PC-3 (cell line): ENCODE data around the gene AKAP13. TPM values are rescaled to one million over a fixed set of nuclear protein-coding genes. Genes with fewer than 3 reads are reported as not detected.

Experiments
- ATAC-seq: fragments of 200-7000 bp; cut with Tn5 transposase; 2 replicates; pipeline ENCODE4 v1.9.1; 2020; ENCODE audit warnings: mild to moderate bottlenecking, moderate library complexity
- BruUV-seq: library from RNA; stranded (reverse); fragments of 400-500 nt; replicated peaks from 2 replicates; lab custom pipeline; 2021; lab: Mats Ljungman, UMichigan
- CTCF ChIA-PET: fragments of 300-600 bp; sonication (Branson Sonifier 250); formaldehyde crosslinking; loops from one replicate; lab custom pipeline; 2022; ENCODE audit warnings: antibody characterized with exemption; lab: Charles Lee
- POLR2A ChIA-PET: fragments of 300-600 bp; sonication (Branson Sonifier 250); formaldehyde crosslinking; loops from one replicate; lab custom pipeline; 2022; ENCODE audit warnings: antibody characterized with exemption; ENCODE audit not compliant: unreplicated experiment; lab: Charles Lee
- DNase-seq: peaks from one replicate; pipeline ENCODE4 v3.0.0-alpha.2; 2015
- H2AFZ ChIP-seq: fragments of 300-600 bp; sonication (generic); 2 replicates; pipeline ENCODE4 v1.6.0; 2016; ENCODE audit warnings: antibody characterized with exemption, low read length
- H3F3A ChIP-seq: fragments of 300-600 bp; sonication (generic); one replicate; pipeline ENCODE4 v1.6.0; 2017; ENCODE audit warnings: antibody characterized with exemption, low read length, control low read depth, mild to moderate bottlenecking; ENCODE audit not compliant: unreplicated experiment
- H3K27ac ChIP-seq: fragments of 300-600 bp; sonication (generic); 2 replicates; pipeline ENCODE4 v1.5.1; 2016; ENCODE audit warnings: mild to moderate bottlenecking, low read length
- H3K27me3 ChIP-seq: fragments of 300-600 bp; sonication (generic); 2 replicates; pipeline ENCODE4 v1.6.1; 2016; ENCODE audit warnings: low read length, mixed read lengths
- H3K36me3 ChIP-seq: fragments of 300-600 bp; sonication (generic); 2 replicates; pipeline ENCODE4 v1.6.1; 2016; ENCODE audit warnings: low read depth, mixed run types, low read length, mixed read lengths
- H3K4me1 ChIP-seq: fragments of 300-600 bp; sonication (generic); 2 replicates; pipeline ENCODE4 v1.5.1; 2016; ENCODE audit warnings: low read length; ENCODE audit not compliant: insufficient read depth
- H3K4me2 ChIP-seq: fragments of 300-600 bp; sonication (generic); 2 replicates; pipeline ENCODE4 v1.6.0; 2016; ENCODE audit warnings: low read length
- H3K4me3 ChIP-seq: fragments of 300-600 bp; sonication (generic); 2 replicates; pipeline ENCODE4 v1.5.1; 2016; ENCODE audit warnings: mild to moderate bottlenecking, low read length, mixed read lengths
- H3K79me2 ChIP-seq: fragments of 300-600 bp; sonication (generic); 2 replicates; pipeline ENCODE4 v1.6.1; 2017; ENCODE audit warnings: low read length, mixed read lengths
- H3K9ac ChIP-seq: fragments of 300-600 bp; sonication (generic); 2 replicates; pipeline ENCODE4 v1.6.0; 2016; ENCODE audit warnings: mild to moderate bottlenecking, low read length
- H3K9me2 ChIP-seq: fragments of 300-600 bp; sonication (generic); replicated peaks from 2 replicates; pipeline ENCODE4 v1.6.1; 2016; ENCODE audit warnings: mixed run types, low read length, mixed read lengths
- H3K9me3 ChIP-seq: fragments of 300-600 bp; sonication (generic); 2 replicates; pipeline ENCODE4 v1.6.1; 2016; ENCODE audit warnings: low read length, mixed read lengths
- H4K20me1 ChIP-seq: fragments of 300-600 bp; sonication (generic); 2 replicates; pipeline ENCODE4 v1.6.1; 2016; ENCODE audit warnings: low read length, mixed read lengths
- EZH2 ChIP-seq: fragments of 300-600 bp; sonication (generic); IDR thresholded peaks from one replicate; pipeline ENCODE4 v1.6.1; 2017; ENCODE audit warnings: antibody characterized with exemption, mild to moderate bottlenecking, low read length; ENCODE audit not compliant: unreplicated experiment
- EZH2phosphoT487 ChIP-seq: fragments of 300-600 bp; sonication (generic); IDR thresholded peaks from 2 replicates; pipeline ENCODE4 v1.6.1; 2018; ENCODE audit warnings: mild to moderate bottlenecking, antibody characterized with exemption, low read length, borderline replicate concordance
- intact Hi-C: fragments of 100-400 bp; cut with micrococcal nuclease; formaldehyde crosslinking; loops from 2 replicates; pipeline ENCODE4 v1.9.0; 2023
- total RNA-seq: library from RNA; depleted of rRNA; stranded (reverse); fragments of >200 nt; gene quantifications from 2 replicates; pipeline ENCODE4 v1.2.3, GENCODE V29; 2014
- TF ChIP-seq, protein P1 (sequence below): fragments of 300-600 bp; sonication (generic); conservative IDR thresholded peaks from 2 replicates; pipeline ENCODE4 v1.5.1; 2017; ENCODE audit warnings: antibody characterized with exemption, low read depth, mild to moderate bottlenecking, low read length

The AKAP13 gene
- total RNA-seq, 1 experiment from 2014 or later: 36.8 TPM

DNA sequence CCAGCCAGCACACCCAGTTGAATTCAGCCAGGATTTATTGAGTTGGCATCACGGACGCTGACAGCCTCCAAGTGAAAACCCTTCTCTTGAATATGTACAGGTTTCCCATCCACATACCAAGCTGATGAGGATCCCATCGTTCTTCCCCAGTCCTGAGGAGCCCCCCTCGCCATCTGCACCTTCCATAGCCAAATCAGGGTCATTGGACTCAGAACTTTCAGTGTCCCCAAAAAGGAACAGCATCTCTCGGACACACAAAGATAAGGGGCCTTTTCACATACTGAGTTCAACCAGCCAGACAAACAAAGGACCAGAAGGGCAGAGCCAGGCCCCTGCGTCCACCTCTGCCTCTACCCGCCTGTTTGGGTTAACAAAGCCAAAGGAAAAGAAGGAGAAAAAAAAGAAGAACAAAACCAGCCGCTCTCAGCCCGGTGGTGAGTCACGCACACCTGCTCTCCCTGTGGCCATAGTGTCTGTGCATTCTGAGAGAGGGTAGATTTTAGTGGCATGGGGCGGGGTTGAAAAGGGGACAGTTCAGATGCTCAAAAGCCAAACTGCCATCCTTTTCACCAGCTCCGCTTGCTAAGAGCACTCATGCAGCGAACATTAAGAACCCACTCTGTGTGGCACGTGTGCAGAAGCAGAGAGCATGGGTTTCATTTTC is 363.1 kb downstream of the AKAP13 start:
- Histone ChIP-seq H3K79me2 (no peaks in the 10 kb centered on the region), H3K27ac (no peak overlapping the region), H3K36me3 (peaks cover 10% of the 10 kb centered on the region), H3F3A (no peaks in the 10 kb centered on the region), H4K20me1 (no peaks in the 10 kb centered on the region), H3K9me2 (no peaks in the 10 kb centered on the region), H3K4me3 (no peak overlapping the region), H3K27me3 (no peaks in the 10 kb centered on the region), H3K4me1 (no peaks in the 10 kb centered on the region), H3K9me3 (no peaks in the 10 kb centered on the region), H2AFZ (no peak overlapping the region), H3K9ac (no peak overlapping the region), H3K4me2 (no peak overlapping the region)
- ChIA-PET CTCF (no interaction called here), POLR2A (no interaction called here)
- intact Hi-C loops: no loop called here
- TF ChIP-seq EZH2 (no peak), EZH2phosphoT487 (no peak)
- TF ChIP-seq, protein P1, sequence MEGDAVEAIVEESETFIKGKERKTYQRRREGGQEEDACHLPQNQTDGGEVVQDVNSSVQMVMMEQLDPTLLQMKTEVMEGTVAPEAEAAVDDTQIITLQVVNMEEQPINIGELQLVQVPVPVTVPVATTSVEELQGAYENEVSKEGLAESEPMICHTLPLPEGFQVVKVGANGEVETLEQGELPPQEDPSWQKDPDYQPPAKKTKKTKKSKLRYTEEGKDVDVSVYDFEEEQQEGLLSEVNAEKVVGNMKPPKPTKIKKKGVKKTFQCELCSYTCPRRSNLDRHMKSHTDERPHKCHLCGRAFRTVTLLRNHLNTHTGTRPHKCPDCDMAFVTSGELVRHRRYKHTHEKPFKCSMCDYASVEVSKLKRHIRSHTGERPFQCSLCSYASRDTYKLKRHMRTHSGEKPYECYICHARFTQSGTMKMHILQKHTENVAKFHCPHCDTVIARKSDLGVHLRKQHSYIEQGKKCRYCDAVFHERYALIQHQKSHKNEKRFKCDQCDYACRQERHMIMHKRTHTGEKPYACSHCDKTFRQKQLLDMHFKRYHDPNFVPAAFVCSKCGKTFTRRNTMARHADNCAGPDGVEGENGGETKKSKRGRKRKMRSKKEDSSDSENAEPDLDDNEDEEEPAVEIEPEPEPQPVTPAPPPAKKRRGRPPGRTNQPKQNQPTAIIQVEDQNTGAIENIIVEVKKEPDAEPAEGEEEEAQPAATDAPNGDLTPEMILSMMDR: no peak
- BruUV-seq: no TSS peak
- ATAC-seq (no peak), DNase-seq (no peak)

DNA sequence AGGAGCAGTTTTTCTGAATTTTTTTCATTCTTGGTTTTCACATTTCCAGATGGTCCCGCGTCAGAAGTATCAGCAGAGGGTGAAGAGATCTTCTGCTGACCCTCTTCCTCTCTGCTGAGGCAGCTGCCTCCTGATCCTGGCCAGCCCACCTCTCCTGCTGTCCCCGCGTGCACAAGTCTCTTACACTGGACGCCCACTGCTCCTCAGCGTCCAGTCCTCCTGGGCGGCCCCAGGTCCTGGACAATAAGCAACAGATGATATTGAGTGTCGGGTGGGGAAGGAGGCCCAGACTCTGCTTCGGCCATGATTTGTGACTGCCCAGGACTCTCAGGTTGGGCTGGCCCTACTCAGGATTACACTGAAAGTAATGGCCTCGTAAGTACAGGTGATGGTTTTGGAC is 364.2 kb downstream of the AKAP13 start:
- Histone ChIP-seq H3K9me2 (no peaks in the 10 kb centered on the region), H3K36me3 (peaks cover 10% of the 10 kb centered on the region), H3K4me2 (no peak overlapping the region), H3K4me3 (no peak overlapping the region), H3F3A (no peaks in the 10 kb centered on the region), H4K20me1 (no peaks in the 10 kb centered on the region), H3K27ac (no peak overlapping the region), H2AFZ (no peak overlapping the region), H3K9me3 (no peaks in the 10 kb centered on the region), H3K4me1 (no peaks in the 10 kb centered on the region), H3K79me2 (no peaks in the 10 kb centered on the region), H3K9ac (no peak overlapping the region), H3K27me3 (no peaks in the 10 kb centered on the region)
- POLR2A ChIA-PET: no interaction called here
- TF ChIP-seq EZH2phosphoT487 (no peak), EZH2 (no peak)
- TF ChIP-seq, protein P1: no peak
- CTCF ChIA-PET: no interaction called here
- no TSS peak for BruUV-seq
- intact Hi-C loops: no loop called here
- DNase-seq (no peak), ATAC-seq (no peak)

- TF ChIP-seq EZH2phosphoT487 (no peak), EZH2 (no peak)
- Histone ChIP-seq H3K79me2 (no peaks in the 10 kb centered on the region), H3K4me1 (no peaks in the 10 kb centered on the region), H3K27me3 (no peaks in the 10 kb centered on the region), H3K9me3 (no peaks in the 10 kb centered on the region), H3K9ac (no peak overlapping the region), H4K20me1 (no peaks in the 10 kb centered on the region), H2AFZ (no peak overlapping the region), H3K36me3 (peaks cover 9% of the 10 kb centered on the region), H3K27ac (no peak overlapping the region), H3K4me3 (no peak overlapping the region), H3F3A (no peaks in the 10 kb centered on the region), H3K9me2 (no peaks in the 10 kb centered on the region), H3K4me2 (no peak overlapping the region)
- ATAC-seq: no peak
- BruUV-seq: no TSS peak
- ChIA-PET POLR2A (no interaction called here), CTCF (no interaction called here)
- DNase-seq: no peak
- intact Hi-C loops: no loop called here
Measured at GRCh38 chr15:85745023-85745422, 364.6 kb downstream of the AKAP13 start.
